ENCODE results near the gene HSD17B8. TPM values are rescaled to one million over a fixed set of nuclear protein-coding genes. Genes with fewer than 3 reads are reported as not detected.

The HSD17B8 gene
- total and polyA plus RNA-seq, 10 of the 15 experiments (the other 5 are each of a cell fraction or from before 2014, with no cell fraction given), result 3.1 to 54.3 (median 26.5) TPM

GRCh38 chr6:33171880-33172687 lies 32.4 kb upstream of the HSD17B8 start:
- SMC1A ChIA-PET (ENCODE audit: uncharacterized antibody, unreplicated experiment), result interaction anchor here (0.7 to 4.3 kb wide), 14 partner anchors 11 to 183 kb away, joined by 3 to 27 read pairs (median 6); no protein-coding TSS in a partner anchor
- H4K20me1 ChIP-seq (ENCODE audit: control insufficient read depth, insufficient read depth), result no peaks in the 10 kb centered on the region
- RAD21 ChIA-PET (ENCODE audit: unreplicated experiment), result interaction anchor here (0.6 to 3.9 kb wide), 16 partner anchors 8 to 224 kb away, joined by 3 to 27 read pairs (median 4); partner anchors contain the start of gene HLA-DPB1
- H2AFZ ChIP-seq (ENCODE audit: control insufficient read depth, low read depth, low read length), result no peak overlapping the region
- CTCF ChIA-PET, result interaction anchor here (0.7 to 6.0 kb wide), 31 partner anchors 8 to 239 kb away, joined by 3 to 58 read pairs (median 4); partner anchors contain the start of genes HLA-DOA and HLA-DPB1
- 33% methylated on average over 5 of the region's 8 CpGs for WGBS (ENCODE audit: insufficient coverage, insufficient replicate concordance, low lambda C conversion rate, missing lambda C conversion rate)
- BruUV-seq (replicated peaks), result no TSS peak
- H3K36me3 ChIP-seq (ENCODE audit: control insufficient read depth in 2 of 2, insufficient read depth in 2 of 2, low read length in 1 of 2), result no peaks in the 10 kb centered on the region
- H3K4me3 ChIP-seq, result no peak overlapping the region
- in situ Hi-C loops (cut with MboI) (no loop called here), intact Hi-C loops (cut with micrococcal nuclease; ENCODE audit: unreplicated experiment) (loop anchor here (2.0 kb wide), 2 partner anchors 49 to 77 kb away; no protein-coding TSS in a partner anchor)
- H3K27ac ChIP-seq (ENCODE audit: control insufficient read depth, insufficient read depth), result no peak overlapping the region
- H3K9ac ChIP-seq (ENCODE audit: control insufficient read depth, insufficient read depth, low read length), result no peak overlapping the region
- H3K4me2 ChIP-seq (ENCODE audit: control insufficient read depth, insufficient read depth), result no peak overlapping the region
- POLR2A ChIA-PET, result interaction anchor here (0.6 to 1.3 kb wide), 2 partner anchors 18 to 158 kb away, joined by 3 to 5 read pairs; no protein-coding TSS in a partner anchor
- no peaks in the 10 kb centered on the region for H3K27me3 ChIP-seq (replicated peaks in 1 of 2; ENCODE audit: control insufficient read depth in 2 of 2, insufficient read depth in 2 of 2, low read length in 1 of 2)
- FAIRE-seq, result no peak
- H3K9me3 ChIP-seq (replicated peaks; ENCODE audit: control insufficient read depth, insufficient read depth, low read length), result no peaks in the 10 kb centered on the region
- H3K79me2 ChIP-seq (ENCODE audit: control insufficient read depth, insufficient read depth, low read length), result no peaks in the 10 kb centered on the region
- no peak for DNase-seq (ENCODE audit: low read depth, low spot score)
- no peaks in the 10 kb centered on the region; the same call in 1 of the 2 replicates for H3K4me1 ChIP-seq (ENCODE audit: control insufficient read depth, insufficient read depth, low read length)
- no peak for ATAC-seq
- TF ChIP-seq IRF3 (IDR thresholded peaks at IDR 0.05) (no peak), SMC3 (IDR thresholded peaks at IDR 0.05; ENCODE audit: borderline replicate concordance, low read length) (no peak), ZNF24 (IDR thresholded peaks at IDR 0.05) (no peak), TARDBP (IDR thresholded peaks at IDR 0.05; ENCODE audit: borderline replicate concordance) (no peak), ZNF274 (IDR thresholded peaks at IDR 0.05; ENCODE audit: insufficient read depth, insufficient read length) (no peak), EZH2 (IDR thresholded peaks at IDR 0.05; ENCODE audit: borderline replicate concordance, control insufficient read depth, low read depth, low read length) (no peak), CBX3 (IDR thresholded peaks at IDR 0.05; ENCODE audit: borderline replicate concordance, low read depth) (no peak), SMAD1 (IDR thresholded peaks at IDR 0.05; ENCODE audit: low read depth, partially characterized antibody) (no peak), NR2F1 (conservative IDR thresholded peaks at IDR 0.05) (no peak), EED (IDR thresholded peaks at IDR 0.05; ENCODE audit: low read depth) (no peak), GATAD2B (conservative IDR thresholded peaks at IDR 0.05; ENCODE audit: low read depth) (no peak), CBX5 (IDR thresholded peaks at IDR 0.05; ENCODE audit: low read depth) (no peak), TCF3 (IDR thresholded peaks at IDR 0.05; ENCODE audit: borderline replicate concordance, insufficient read depth, low read depth, low read length) (no peak), USF2 (IDR thresholded peaks at IDR 0.05; ENCODE audit: borderline replicate concordance, low read depth, low read length) (no peak), GABPA (IDR thresholded peaks at IDR 0.05; ENCODE audit: low read depth) (no peak), SP1 (IDR thresholded peaks at IDR 0.05; ENCODE audit: low read depth, low read length) (no peak)
- TF ChIP-seq, protein P1, sequence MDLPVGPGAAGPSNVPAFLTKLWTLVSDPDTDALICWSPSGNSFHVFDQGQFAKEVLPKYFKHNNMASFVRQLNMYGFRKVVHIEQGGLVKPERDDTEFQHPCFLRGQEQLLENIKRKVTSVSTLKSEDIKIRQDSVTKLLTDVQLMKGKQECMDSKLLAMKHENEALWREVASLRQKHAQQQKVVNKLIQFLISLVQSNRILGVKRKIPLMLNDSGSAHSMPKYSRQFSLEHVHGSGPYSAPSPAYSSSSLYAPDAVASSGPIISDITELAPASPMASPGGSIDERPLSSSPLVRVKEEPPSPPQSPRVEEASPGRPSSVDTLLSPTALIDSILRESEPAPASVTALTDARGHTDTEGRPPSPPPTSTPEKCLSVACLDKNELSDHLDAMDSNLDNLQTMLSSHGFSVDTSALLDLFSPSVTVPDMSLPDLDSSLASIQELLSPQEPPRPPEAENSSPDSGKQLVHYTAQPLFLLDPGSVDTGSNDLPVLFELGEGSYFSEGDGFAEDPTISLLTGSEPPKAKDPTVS (IDR thresholded peaks at IDR 0.05; ENCODE audit: low read depth, low read length), result no peak
- TF ChIP-seq, protein P2, sequence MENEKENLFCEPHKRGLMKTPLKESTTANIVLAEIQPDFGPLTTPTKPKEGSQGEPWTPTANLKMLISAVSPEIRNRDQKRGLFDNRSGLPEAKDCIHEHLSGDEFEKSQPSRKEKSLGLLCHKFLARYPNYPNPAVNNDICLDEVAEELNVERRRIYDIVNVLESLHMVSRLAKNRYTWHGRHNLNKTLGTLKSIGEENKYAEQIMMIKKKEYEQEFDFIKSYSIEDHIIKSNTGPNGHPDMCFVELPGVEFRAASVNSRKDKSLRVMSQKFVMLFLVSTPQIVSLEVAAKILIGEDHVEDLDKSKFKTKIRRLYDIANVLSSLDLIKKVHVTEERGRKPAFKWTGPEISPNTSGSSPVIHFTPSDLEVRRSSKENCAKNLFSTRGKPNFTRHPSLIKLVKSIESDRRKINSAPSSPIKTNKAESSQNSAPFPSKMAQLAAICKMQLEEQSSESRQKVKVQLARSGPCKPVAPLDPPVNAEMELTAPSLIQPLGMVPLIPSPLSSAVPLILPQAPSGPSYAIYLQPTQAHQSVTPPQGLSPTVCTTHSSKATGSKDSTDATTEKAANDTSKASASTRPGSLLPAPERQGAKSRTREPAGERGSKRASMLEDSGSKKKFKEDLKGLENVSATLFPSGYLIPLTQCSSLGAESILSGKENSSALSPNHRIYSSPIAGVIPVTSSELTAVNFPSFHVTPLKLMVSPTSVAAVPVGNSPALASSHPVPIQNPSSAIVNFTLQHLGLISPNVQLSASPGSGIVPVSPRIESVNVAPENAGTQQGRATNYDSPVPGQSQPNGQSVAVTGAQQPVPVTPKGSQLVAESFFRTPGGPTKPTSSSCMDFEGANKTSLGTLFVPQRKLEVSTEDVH (IDR thresholded peaks at IDR 0.05; ENCODE audit: low read depth, partially characterized antibody), result no peak
